ENCODE results near the gene ACP3. TPM values are rescaled to one million over a fixed set of nuclear protein-coding genes. Genes with fewer than 3 reads are reported as not detected.
"Not testable (repeated sequence)": the region's sequence is repeated elsewhere in the genome, so short reads cannot be mapped to it uniquely, and the experiment has no call there.

The ACP3 gene
- total RNA-seq, 1 donor from 2014 or later, result not detected

- Mint-ChIP-seq H3K36me3 (ENCODE audit: low read depth, unreplicated experiment) (no peaks in the 10 kb centered on the region), H3K9me3 (ENCODE audit: unreplicated experiment) (peaks cover 6% of the 10 kb centered on the region), H3K4me1 (ENCODE audit: low read depth, unreplicated experiment) (no peaks in the 10 kb centered on the region), H3K27ac (ENCODE audit: unreplicated experiment) (no peak overlapping the region), H3K4me3 (ENCODE audit: unreplicated experiment) (no peak overlapping the region), H3K27me3 (ENCODE audit: low read depth, unreplicated experiment) (no peaks in the 10 kb centered on the region)
- no peak overlapping the region for H2AFZ ChIP-seq (ENCODE audit: low read depth, low read length)
- H3K27ac ChIP-seq (ENCODE audit: low read depth, low read length), result no peak overlapping the region
- H3K27me3 ChIP-seq (ENCODE audit: insufficient read depth, low read length), result no peaks in the 10 kb centered on the region
- no peak overlapping the region for H3K4me2 ChIP-seq (ENCODE audit: low read length)
- no peak overlapping the region for H3K4me3 ChIP-seq (ENCODE audit: insufficient read depth, low read depth, low read length)
- no peaks in the 10 kb centered on the region for H3K9me3 ChIP-seq (ENCODE audit: insufficient read depth, low read depth, low read length)
- FAIRE-seq (no peak), DNase-seq (ENCODE audit: low read depth) (no peak)
- H3K36me3 ChIP-seq (ENCODE audit: insufficient read depth, low read length), result no peaks in the 10 kb centered on the region
- H3K79me2 ChIP-seq (ENCODE audit: insufficient read depth, low read length), result no peaks in the 10 kb centered on the region
- no peaks in the 10 kb centered on the region for H3K4me1 ChIP-seq (ENCODE audit: insufficient read depth, low read length)
- no peak overlapping the region for H3K9ac ChIP-seq (ENCODE audit: low read length)
- no peaks in the 10 kb centered on the region for H4K20me1 ChIP-seq (ENCODE audit: insufficient read depth, low read length)
- TF ChIP-seq EZH2 (IDR thresholded peaks at IDR 0.05; ENCODE audit: insufficient read depth, low read length), result no peak
- TF ChIP-seq CTCF (IDR thresholded peaks at IDR 0.05; ENCODE audit: insufficient read depth, low read depth, low read length), result no peak
Measured at GRCh38 chr3:132395126-132395525, 77.9 kb downstream of the ACP3 start.

GRCh38 chr3:132396255-132396654 lies 79.0 kb downstream of the ACP3 start:
- Mint-ChIP-seq H3K4me3 (ENCODE audit: unreplicated experiment) (no peak overlapping the region), H3K27ac (ENCODE audit: unreplicated experiment) (no peak overlapping the region), H3K27me3 (ENCODE audit: low read depth, unreplicated experiment) (no peaks in the 10 kb centered on the region), H3K9me3 (ENCODE audit: unreplicated experiment) (peaks cover 6% of the 10 kb centered on the region), H3K36me3 (ENCODE audit: low read depth, unreplicated experiment) (no peaks in the 10 kb centered on the region), H3K4me1 (ENCODE audit: low read depth, unreplicated experiment) (no peaks in the 10 kb centered on the region)
- H3K36me3 ChIP-seq (ENCODE audit: insufficient read depth, low read length), result no peaks in the 10 kb centered on the region
- FAIRE-seq, result no peak
- H3K4me3 ChIP-seq (ENCODE audit: insufficient read depth, low read depth, low read length), result no peak overlapping the region
- H3K4me2 ChIP-seq (ENCODE audit: low read length), result no peak overlapping the region
- no peak for DNase-seq (ENCODE audit: low read depth)
- H3K9ac ChIP-seq (ENCODE audit: low read length), result no peak overlapping the region
- TF ChIP-seq CTCF (IDR thresholded peaks at IDR 0.05; ENCODE audit: insufficient read depth, low read depth, low read length) (no peak), EZH2 (IDR thresholded peaks at IDR 0.05; ENCODE audit: insufficient read depth, low read length) (no peak)
- no peaks in the 10 kb centered on the region for H3K9me3 ChIP-seq (ENCODE audit: insufficient read depth, low read depth, low read length)
- no peaks in the 10 kb centered on the region for H4K20me1 ChIP-seq (ENCODE audit: insufficient read depth, low read length)
- H3K27me3 ChIP-seq (ENCODE audit: insufficient read depth, low read length), result peaks cover 3% of the 10 kb centered on the region
- H3K79me2 ChIP-seq (ENCODE audit: insufficient read depth, low read length), result no peaks in the 10 kb centered on the region
- H2AFZ ChIP-seq (ENCODE audit: low read depth, low read length), result no peak overlapping the region
- no peaks in the 10 kb centered on the region for H3K4me1 ChIP-seq (ENCODE audit: insufficient read depth, low read length)
- H3K27ac ChIP-seq (ENCODE audit: low read depth, low read length), result no peak overlapping the region

GRCh38 chr3:132396776-132397175 lies 79.6 kb downstream of the ACP3 start:
- H3K9me3 Mint-ChIP-seq (ENCODE audit: unreplicated experiment); H3K4me1 Mint-ChIP-seq (ENCODE audit: low read depth, unreplicated experiment); H2AFZ ChIP-seq (ENCODE audit: low read depth, low read length); H3K9me3 ChIP-seq (ENCODE audit: insufficient read depth, low read depth, low read length); H3K36me3 Mint-ChIP-seq (ENCODE audit: low read depth, unreplicated experiment); H3K4me1 ChIP-seq (ENCODE audit: insufficient read depth, low read length); DNase-seq (ENCODE audit: low read depth); FAIRE-seq; H3K4me2 ChIP-seq (ENCODE audit: low read length); H3K4me3 Mint-ChIP-seq (ENCODE audit: unreplicated experiment); H3K27ac Mint-ChIP-seq (ENCODE audit: unreplicated experiment); H3K27me3 Mint-ChIP-seq (ENCODE audit: low read depth, unreplicated experiment); H3K36me3 ChIP-seq (ENCODE audit: insufficient read depth, low read length); H3K27ac ChIP-seq (ENCODE audit: low read depth, low read length); H4K20me1 ChIP-seq (ENCODE audit: insufficient read depth, low read length); H3K9ac ChIP-seq (ENCODE audit: low read length); H3K27me3 ChIP-seq (ENCODE audit: insufficient read depth, low read length); H3K4me3 ChIP-seq (ENCODE audit: insufficient read depth, low read depth, low read length); H3K79me2 ChIP-seq (ENCODE audit: insufficient read depth, low read length): not testable (repeated sequence)
